ENCODE data around the gene DENND11. TPM values are rescaled to one million over a fixed set of nuclear protein-coding genes. Genes with fewer than 3 reads are reported as not detected.
A peak's percentile ranks its signal among the peaks of the same experiment; 100 is the strongest.

Gene DENND11, protein sequence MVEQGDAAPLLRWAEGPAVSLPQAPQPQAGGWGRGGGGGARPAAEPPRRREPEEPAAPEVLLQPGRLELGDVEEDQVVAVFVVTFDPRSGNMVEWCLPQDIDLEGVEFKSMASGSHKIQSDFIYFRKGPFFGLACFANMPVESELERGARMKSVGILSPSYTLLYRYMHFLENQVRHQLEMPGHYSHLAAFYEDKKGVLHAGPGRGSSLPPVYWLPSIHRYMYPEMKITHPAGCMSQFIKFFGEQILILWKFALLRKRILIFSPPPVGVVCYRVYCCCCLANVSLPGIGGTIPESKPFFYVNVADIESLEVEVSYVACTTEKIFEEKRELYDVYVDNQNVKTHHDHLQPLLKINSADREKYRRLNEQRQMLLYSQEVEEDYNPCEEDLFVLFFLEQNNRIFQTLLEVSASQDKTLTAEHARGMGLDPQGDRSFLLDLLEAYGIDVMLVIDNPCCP
- total RNA-seq (10 to 100 TPM; 37.9 to 68.4 (median 59.3) TPM), polyA plus RNA-seq (10 to 100 TPM in 1 of 3 donors, 1 to 10 TPM in 2; 7.6 to 14.4 (median 7.9) TPM)
- long read RNA-seq, donor 1, full-length matches to known transcripts: 4 of 4 reads
- long read RNA-seq, donor 1, partial matches to known transcripts: 0 of 4 reads
- long read RNA-seq, donor 1, other reads (novel, unspliced or antisense): 0 of 4 reads
- long read RNA-seq, donor 2, full-length matches to known transcripts: 3 of 3 reads
- long read RNA-seq, donor 2, partial matches to known transcripts: 0 of 3 reads
- long read RNA-seq, donor 2, other reads (novel, unspliced or antisense): 0 of 3 reads

DNA sequence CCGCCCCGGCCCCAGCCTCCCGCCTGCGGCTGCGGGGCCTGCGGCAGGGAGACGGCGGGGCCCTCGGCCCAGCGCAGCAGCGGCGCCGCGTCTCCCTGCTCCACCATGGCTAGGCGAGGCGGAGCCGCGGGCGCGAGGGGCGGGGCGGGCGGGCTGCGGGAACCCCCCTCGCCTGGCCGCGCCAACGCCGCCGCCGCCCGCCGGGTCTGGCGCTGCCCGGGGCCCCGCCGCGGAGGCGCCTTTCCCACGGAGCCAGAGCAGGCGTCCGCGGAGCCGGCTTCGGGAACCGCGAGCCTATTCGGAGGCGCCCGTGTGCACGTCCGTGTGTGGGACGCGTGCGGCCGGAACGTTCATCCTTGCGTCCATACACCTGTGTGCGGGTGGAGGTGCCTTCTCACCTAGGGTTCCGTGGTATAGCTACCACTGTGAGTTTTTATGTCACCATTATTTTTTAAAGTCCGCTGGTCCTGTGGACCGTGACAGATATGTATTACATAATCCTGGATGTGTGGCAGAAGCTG lies at the start of gene DENND11:
Gene DENND11, minus strand, starts transcription at position 120 of the 521 bp plus-strand sequence. Its CDS starts 13 bp downstream, at position 107.
- peak within 1 kb of the TSS; percentile 75 to 96 (median 92) for H3K27ac ChIP-seq

DNA sequence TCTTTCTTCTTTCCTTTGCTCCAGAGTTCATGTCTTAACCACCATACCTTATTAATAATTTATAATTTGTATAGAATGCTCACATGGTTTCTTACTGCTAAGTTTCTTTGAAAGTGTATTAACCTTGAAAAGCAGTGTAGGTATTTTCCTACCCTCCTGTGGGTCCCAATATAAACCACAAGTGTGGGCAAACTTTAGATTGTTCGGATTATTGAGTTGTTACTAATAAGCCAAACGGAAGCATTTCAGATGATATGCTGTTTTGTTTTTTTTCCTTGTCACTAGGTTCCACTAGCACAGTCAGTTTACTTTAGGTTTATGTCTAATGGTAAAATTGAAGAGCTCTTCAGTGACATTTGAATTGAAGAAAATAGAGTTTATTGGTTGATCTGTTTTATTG lies 46.4 kb upstream of the DENND11 start:
- Histone ChIP-seq H3K27ac (no peak overlapping the region), H3K4me3 (no peak overlapping the region), H3K4me1 (no peaks in the 10 kb centered on the region), H3K27me3 (replicated peaks in 1 of 7) (no peaks in the 10 kb centered on the region), H3K36me3 (peaks cover 41 to 100% (median 100%) of the 10 kb centered on the region in 6 donors), H3K9me3 (peaks cover 11 to 41% (median 37%) of the 10 kb centered on the region in 8 donors)
- WGBS, 5 donors: 94 to 100% (median 97%) methylated on average over 2 of the region's 2 CpGs
- TF ChIP-seq POLR2AphosphoS5 (IDR thresholded peaks at IDR 0.05): no peak
- TF ChIP-seq POLR2A (IDR thresholded peaks at IDR 0.05): no peak
- TF ChIP-seq, protein P1, sequence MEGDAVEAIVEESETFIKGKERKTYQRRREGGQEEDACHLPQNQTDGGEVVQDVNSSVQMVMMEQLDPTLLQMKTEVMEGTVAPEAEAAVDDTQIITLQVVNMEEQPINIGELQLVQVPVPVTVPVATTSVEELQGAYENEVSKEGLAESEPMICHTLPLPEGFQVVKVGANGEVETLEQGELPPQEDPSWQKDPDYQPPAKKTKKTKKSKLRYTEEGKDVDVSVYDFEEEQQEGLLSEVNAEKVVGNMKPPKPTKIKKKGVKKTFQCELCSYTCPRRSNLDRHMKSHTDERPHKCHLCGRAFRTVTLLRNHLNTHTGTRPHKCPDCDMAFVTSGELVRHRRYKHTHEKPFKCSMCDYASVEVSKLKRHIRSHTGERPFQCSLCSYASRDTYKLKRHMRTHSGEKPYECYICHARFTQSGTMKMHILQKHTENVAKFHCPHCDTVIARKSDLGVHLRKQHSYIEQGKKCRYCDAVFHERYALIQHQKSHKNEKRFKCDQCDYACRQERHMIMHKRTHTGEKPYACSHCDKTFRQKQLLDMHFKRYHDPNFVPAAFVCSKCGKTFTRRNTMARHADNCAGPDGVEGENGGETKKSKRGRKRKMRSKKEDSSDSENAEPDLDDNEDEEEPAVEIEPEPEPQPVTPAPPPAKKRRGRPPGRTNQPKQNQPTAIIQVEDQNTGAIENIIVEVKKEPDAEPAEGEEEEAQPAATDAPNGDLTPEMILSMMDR (IDR thresholded peaks at IDR 0.05 in 8 of 11, conservative IDR thresholded peaks at IDR 0.05 in 3 of 11): no peak
- no peak for DNase-seq
- intact Hi-C loops (cut with DNase I; ENCODE audit: low total_unique reads): no loop called here

More for the DNA sequence above, at the start of gene DENND11:
- peak in 1 of 3 donors; percentile 46 for TF ChIP-seq POLR2AphosphoS5 (IDR thresholded peaks at IDR 0.05)
- no peak for TF ChIP-seq POLR2A (IDR thresholded peaks at IDR 0.05)
- TF ChIP-seq, protein P1 (IDR thresholded peaks at IDR 0.05 in 8 of 11, conservative IDR thresholded peaks at IDR 0.05 in 3 of 11): no peak
- no peaks in the 10 kb centered on the region for H3K36me3 ChIP-seq
- H3K4me1 ChIP-seq: peaks cover 25 to 52% (median 46%) of the 10 kb centered on the region in 6 donors
- H3K27me3 ChIP-seq (replicated peaks in 1 of 7): no peaks in the 10 kb centered on the region
- H3K4me3 ChIP-seq: peak within 1 kb of the TSS; percentile 62 to 94 (median 84)
- DNase-seq: peak; percentile 89
- H3K9me3 ChIP-seq: no peaks in the 10 kb centered on the region
- 0 to 1% (median 0%) methylated on average over 10 to 62 of the region's 62 CpGs for WGBS, 5 donors
- intact Hi-C loops (cut with DNase I; ENCODE audit: low total_unique reads): no loop called here

DNA sequence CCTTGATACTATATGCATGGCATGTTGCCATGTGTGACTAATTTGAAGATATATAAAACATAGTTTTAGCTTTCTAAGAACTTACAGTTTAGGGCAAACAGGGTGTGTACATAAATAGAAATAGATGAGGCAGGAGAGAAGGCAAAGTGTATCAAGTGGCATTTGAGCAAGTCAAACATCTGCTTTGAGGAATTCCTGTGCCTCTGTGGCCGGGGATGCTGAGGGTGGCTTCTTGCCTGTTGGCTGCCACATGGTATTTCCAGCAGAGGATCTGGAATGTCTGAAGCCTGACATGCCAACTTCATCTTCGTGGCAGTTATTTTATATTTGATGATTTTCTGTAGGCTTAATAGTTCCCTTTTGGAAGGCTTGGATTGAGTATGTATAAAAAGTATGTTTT lies 42.2 kb upstream of the DENND11 start:
- DNase-seq: no peak
- Histone ChIP-seq H3K4me1 (peaks cover 14 to 33% (median 26%) of the 10 kb centered on the region in 6 donors), H3K27me3 (replicated peaks in 1 of 7) (no peaks in the 10 kb centered on the region), H3K4me3 (no peak overlapping the region), H3K36me3 (peaks cover 9 to 100% (median 86%) of the 10 kb centered on the region in 6 donors), H3K9me3 (no peaks in the 10 kb centered on the region), H3K27ac (no peak overlapping the region)
- intact Hi-C loops (cut with DNase I; ENCODE audit: low total_unique reads): no loop called here
- WGBS, 5 donors: 89 to 98% (median 94%) methylated on average over 2 of the region's 2 CpGs
- TF ChIP-seq, protein P1 (IDR thresholded peaks at IDR 0.05 in 8 of 11, conservative IDR thresholded peaks at IDR 0.05 in 3 of 11): no peak
- TF ChIP-seq POLR2A (IDR thresholded peaks at IDR 0.05) (no peak), POLR2AphosphoS5 (IDR thresholded peaks at IDR 0.05) (no peak)

Data from spleen (tissue), 13 donors.